GM21717 (cell line): ENCODE measurements around the gene SLIT1.

Experiments used
- ATAC-seq: cut with Tn5 transposase; IDR thresholded peaks from one replicate; pipeline ENCODE4 v1.9.1; 2021; ENCODE audit warnings: mild to moderate bottlenecking, moderate library complexity; ENCODE audit not compliant: unreplicated experiment

The SLIT1 gene

GRCh38 chr10:97173036-97173435, 12.7 kb downstream of the SLIT1 start:
- no peak for ATAC-seq

- no peak for ATAC-seq
These were observed 14.8 kb downstream of the SLIT1 start for GRCh38 chr10:97171001-97171400.

GRCh38 chr10:97169911-97170693, 15.7 kb downstream of the SLIT1 start:
- ATAC-seq: no peak

GRCh38 chr10:97169063-97169462, 16.7 kb downstream of the SLIT1 start:
- no peak for ATAC-seq

GRCh38 chr10:97168645-97169044, 17.1 kb downstream of the SLIT1 start:
- ATAC-seq: no peak

GRCh38 chr10:97165499-97165898, 20.3 kb downstream of the SLIT1 start:
- no peak for ATAC-seq

- no peak for ATAC-seq
These were observed 21.8 kb downstream of the SLIT1 start for GRCh38 chr10:97163781-97164501.

GRCh38 chr10:97163181-97163580, 22.6 kb downstream of the SLIT1 start:
- ATAC-seq: no peak

- no peak for ATAC-seq
These were observed 26.0 kb downstream of the SLIT1 start for GRCh38 chr10:97159646-97160305.

- peak; percentile 63 for ATAC-seq
These were observed 28.1 kb downstream of the SLIT1 start for GRCh38 chr10:97157578-97158095.

GRCh38 chr10:97154781-97155180, 31.0 kb downstream of the SLIT1 start:
- ATAC-seq: no peak

- ATAC-seq: no peak
These were observed 31.6 kb downstream of the SLIT1 start for GRCh38 chr10:97154162-97154561.

- no peak for ATAC-seq
These were observed 32.4 kb downstream of the SLIT1 start for GRCh38 chr10:97153270-97153850.

- no peak for ATAC-seq
These were observed 34.3 kb downstream of the SLIT1 start for GRCh38 chr10:97151307-97151914.

- no peak for ATAC-seq
These were observed 35.1 kb downstream of the SLIT1 start for GRCh38 chr10:97150616-97151015.

GRCh38 chr10:97150013-97150595, 35.7 kb downstream of the SLIT1 start:
- ATAC-seq: no peak

GRCh38 chr10:97149079-97149531, 36.7 kb downstream of the SLIT1 start:
- ATAC-seq: no peak

GRCh38 chr10:97144297-97144696, 41.5 kb downstream of the SLIT1 start:
- no peak for ATAC-seq

- ATAC-seq: no peak
These were observed 42.9 kb downstream of the SLIT1 start for GRCh38 chr10:97142834-97143233.
